ENCODE data around the gene CYP20A1.

- TF ChIP-seq CTCF (IDR thresholded peaks at IDR 0.05) (no peak), POLR2AphosphoS5 (IDR thresholded peaks at IDR 0.05; ENCODE audit: low read depth, low read length) (no peak)
These were observed 91.6 kb downstream of the CYP20A1 start for GRCh38 chr2:203330434-203330833.
